Activated CD8-positive, alpha-beta T cell treated with anti-CD3 and anti-CD28 coated beads, Interleukin-2, amount 10 ng/mL, durations not matched to agents 7 days and 5 days (primary cell): ENCODE data around the gene MEIS2. TPM values are rescaled to one million over a fixed set of nuclear protein-coding genes. Genes with fewer than 3 reads are reported as not detected.

Experiments used
- ATAC-seq: fragments of 150-1000 bp; cut with Tn5 transposase; one replicate; pipeline ENCODE4 v1.10.0; 2021; ENCODE audit warnings: moderate library complexity
- CTCF ChIA-PET: fragments of 350-600 bp; sonication (Branson Sonifier 250); formaldehyde crosslinking; loops from one replicate; lab custom pipeline; 2021; ENCODE audit warnings: antibody characterized with exemption; lab: Charles Lee
- POLR2A ChIA-PET: fragments of 350-600 bp; sonication (Branson Sonifier 250); formaldehyde crosslinking; loops from one replicate; lab custom pipeline; 2021; ENCODE audit warnings: antibody characterized with exemption; lab: Charles Lee
- DNase-seq: peaks from one replicate; pipeline ENCODE4 v3.0.0-alpha.2; 2020
- H3K27ac Mint-ChIP-seq: one replicate; pipeline ENCODE4 v1.8.0; 2021; ENCODE audit warnings: mild to moderate bottlenecking, mixed read lengths
- H3K27me3 Mint-ChIP-seq: one replicate; pipeline ENCODE4 v1.8.0; 2021; ENCODE audit warnings: low read depth, mixed read lengths
- H3K36me3 Mint-ChIP-seq: one replicate; pipeline ENCODE4 v1.8.0; 2021; ENCODE audit warnings: low read depth, mixed read lengths
- H3K4me1 Mint-ChIP-seq: one replicate; pipeline ENCODE4 v1.8.0; 2021; ENCODE audit warnings: low read depth, mixed read lengths
- H3K4me3 Mint-ChIP-seq: one replicate; pipeline ENCODE4 v1.8.0; 2021; ENCODE audit warnings: mild to moderate bottlenecking, mixed read lengths
- H3K9me3 Mint-ChIP-seq: one replicate; pipeline ENCODE4 v1.8.0; 2022; ENCODE audit warnings: mixed read lengths; ENCODE audit not compliant: insufficient read depth
- total RNA-seq, 2 experiments: library from RNA; stranded (reverse); gene quantifications; one replicate each; pipeline ENCODE4 v1.2.3, GENCODE V29; 2021

Gene MEIS2
- total RNA-seq, 2 experiments from 2014 or later, result not detected

DNA sequence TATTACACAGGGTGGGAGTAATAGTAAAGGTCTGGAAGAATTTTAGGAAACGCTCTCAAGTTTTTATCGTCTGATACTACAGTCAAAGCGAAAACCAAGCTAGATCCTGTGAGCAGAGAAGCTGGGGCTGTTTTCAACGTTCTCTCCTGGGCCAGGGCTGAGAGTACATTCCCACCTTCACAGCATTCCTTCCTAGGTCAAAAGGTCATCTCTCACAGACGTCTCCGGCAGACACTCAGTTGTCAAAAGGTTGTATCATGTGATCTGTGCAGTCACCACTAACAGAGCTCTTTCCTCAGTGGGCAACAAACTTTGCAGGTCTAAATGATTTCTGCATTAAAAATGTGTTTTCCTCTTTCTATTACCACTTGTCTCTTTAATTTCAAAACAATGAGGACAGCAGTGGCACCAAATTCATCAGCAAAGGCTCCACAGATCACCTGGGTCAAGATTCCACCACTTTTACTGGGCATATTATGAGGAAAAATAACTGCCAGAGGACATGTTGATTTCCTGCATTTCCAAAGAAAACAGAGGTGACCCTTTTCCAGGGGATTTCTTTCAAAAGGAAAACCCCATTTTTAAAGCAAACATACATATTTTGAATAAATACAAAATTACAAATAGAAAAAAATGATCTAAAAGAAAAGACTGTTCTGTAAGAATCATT lies 41.9 kb downstream of the MEIS2 start:
- no peaks in the 10 kb centered on the region for H3K4me1 Mint-ChIP-seq
- H3K9me3 Mint-ChIP-seq, result no peaks in the 10 kb centered on the region
- H3K27ac Mint-ChIP-seq, result no peak overlapping the region
- H3K27me3 Mint-ChIP-seq, result no peaks in the 10 kb centered on the region
- no peaks in the 10 kb centered on the region for H3K36me3 Mint-ChIP-seq
- POLR2A ChIA-PET, result no interaction called here
- no peak overlapping the region for H3K4me3 Mint-ChIP-seq
- CTCF ChIA-PET, result no interaction called here
- DNase-seq, result no peak
- ATAC-seq, result no peak

DNA sequence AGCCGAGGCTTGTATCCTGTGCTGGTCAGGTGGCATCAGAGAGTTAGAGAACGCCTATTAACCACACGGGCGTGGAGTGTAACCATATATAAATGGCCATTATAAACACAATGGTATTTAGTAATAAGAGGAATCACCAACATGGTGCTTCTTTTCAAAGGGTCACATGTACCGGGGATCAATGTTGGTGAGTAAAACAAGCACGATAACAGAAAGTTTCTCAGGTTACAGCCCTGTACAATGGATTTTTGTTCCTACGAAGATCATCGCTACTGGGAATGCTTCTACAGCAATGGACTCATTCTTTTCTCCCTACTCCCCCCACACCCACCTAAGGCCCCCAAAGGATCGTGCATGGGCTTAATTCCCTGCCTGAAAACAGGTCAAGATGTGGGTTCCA lies 42.5 kb downstream of the MEIS2 start:
- Mint-ChIP-seq H3K27ac (no peak overlapping the region), H3K4me3 (no peak overlapping the region), H3K36me3 (no peaks in the 10 kb centered on the region), H3K9me3 (no peaks in the 10 kb centered on the region), H3K27me3 (no peaks in the 10 kb centered on the region), H3K4me1 (no peaks in the 10 kb centered on the region)
- ChIA-PET POLR2A (no interaction called here), CTCF (no interaction called here)
- ATAC-seq (no peak), DNase-seq (no peak)

DNA sequence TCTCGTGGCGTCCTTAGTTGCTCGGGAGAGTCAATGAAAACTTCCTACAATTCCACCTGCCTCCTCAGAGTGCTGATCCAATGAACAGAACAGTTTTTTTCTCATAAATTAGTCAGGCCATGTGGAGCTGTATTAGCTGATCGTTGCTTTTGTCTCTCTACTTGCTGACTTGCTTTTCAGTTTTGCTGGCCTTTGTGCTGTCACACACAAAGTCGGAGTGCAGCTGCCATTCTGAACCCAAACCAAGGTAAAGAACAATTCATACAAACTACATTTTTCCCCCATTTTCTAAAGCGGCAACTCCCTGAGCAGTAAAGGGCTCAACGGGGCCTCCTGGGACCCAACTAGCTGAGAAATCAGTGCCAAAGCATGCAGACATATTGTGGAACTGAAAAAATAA lies 43.1 kb downstream of the MEIS2 start:
- no peak for ATAC-seq
- CTCF ChIA-PET, result no interaction called here
- POLR2A ChIA-PET, result no interaction called here

DNA sequence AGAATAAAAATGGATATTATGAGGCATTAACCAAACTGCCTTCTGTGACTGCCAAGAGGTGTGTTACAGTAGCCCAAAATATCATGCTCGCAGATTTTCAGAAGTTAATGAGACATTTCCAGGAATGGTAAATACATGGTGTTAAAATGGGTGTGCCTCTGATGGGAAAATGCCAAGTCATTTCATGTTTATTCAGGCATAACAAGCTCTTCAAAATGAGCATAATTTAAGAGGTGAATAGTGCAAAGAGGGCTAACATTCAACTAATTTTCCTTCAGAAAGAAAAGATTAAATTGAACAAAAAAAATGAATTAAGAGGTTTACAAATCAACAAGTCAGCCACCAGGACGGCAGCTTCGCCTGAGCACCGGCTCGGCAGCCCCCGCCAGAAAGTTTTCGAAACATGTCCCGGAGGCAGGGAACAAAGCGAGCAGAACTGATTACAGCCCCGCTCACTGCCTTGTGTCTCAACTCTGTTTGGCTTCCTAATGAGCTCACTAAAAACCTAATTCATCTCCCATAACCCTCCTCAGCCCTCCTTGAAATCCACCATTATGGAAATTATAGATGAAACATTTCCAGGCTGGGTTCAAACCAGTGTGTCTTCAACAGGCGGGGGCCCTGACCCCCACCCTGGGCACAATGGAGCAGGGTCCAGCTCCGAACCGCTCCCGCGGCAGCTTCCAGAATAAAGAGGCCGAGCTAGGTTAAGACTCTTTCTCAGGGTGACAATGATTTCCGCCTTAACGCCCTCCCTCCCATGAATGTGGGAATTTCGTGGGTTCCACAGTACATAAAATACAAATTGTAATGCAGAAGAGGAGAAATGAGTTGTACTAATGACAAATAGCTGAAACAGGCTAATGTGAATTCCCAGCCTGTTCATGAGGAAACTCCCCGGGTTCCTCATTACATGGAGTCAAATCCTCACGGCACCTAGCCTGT lies 43.9 kb downstream of the MEIS2 start:
- DNase-seq (no peak), ATAC-seq (no peak)
- ChIA-PET POLR2A (no interaction called here), CTCF (no interaction called here)
- Mint-ChIP-seq H3K4me3 (no peak overlapping the region), H3K9me3 (no peaks in the 10 kb centered on the region), H3K4me1 (no peaks in the 10 kb centered on the region), H3K27me3 (no peaks in the 10 kb centered on the region), H3K27ac (no peak overlapping the region), H3K36me3 (no peaks in the 10 kb centered on the region)

More for the DNA sequence above, 43.1 kb downstream of the MEIS2 start:
- no peaks in the 10 kb centered on the region for H3K36me3 Mint-ChIP-seq
- H3K27ac Mint-ChIP-seq, result no peak overlapping the region
- no peak for DNase-seq
- no peaks in the 10 kb centered on the region for H3K9me3 Mint-ChIP-seq
- H3K27me3 Mint-ChIP-seq, result no peaks in the 10 kb centered on the region
- H3K4me3 Mint-ChIP-seq, result no peak overlapping the region
- no peaks in the 10 kb centered on the region for H3K4me1 Mint-ChIP-seq

DNA sequence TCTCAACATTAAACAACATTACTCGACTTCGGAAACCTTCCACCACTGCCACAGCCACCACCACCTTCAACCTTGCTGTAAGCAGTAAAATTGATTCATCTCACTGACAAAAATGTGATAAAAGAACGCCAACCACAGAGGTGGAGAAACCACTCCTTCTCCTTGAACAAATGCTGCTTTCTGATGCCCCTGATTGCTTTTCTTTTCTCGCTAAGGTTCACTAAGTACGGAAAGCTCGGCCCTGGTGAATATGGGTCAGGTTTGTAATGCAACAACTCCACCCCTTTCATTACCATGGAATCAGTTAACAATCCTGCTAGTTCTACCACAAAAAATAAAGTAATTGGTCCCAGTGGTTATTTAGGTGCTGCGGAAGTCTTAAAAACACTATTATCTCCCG lies 44.9 kb downstream of the MEIS2 start:
- Mint-ChIP-seq H3K27ac (no peak overlapping the region), H3K4me1 (no peaks in the 10 kb centered on the region), H3K27me3 (no peaks in the 10 kb centered on the region), H3K9me3 (no peaks in the 10 kb centered on the region), H3K36me3 (no peaks in the 10 kb centered on the region), H3K4me3 (no peak overlapping the region)
- ChIA-PET CTCF (no interaction called here), POLR2A (no interaction called here)
- ATAC-seq (no peak), DNase-seq (no peak)

DNA sequence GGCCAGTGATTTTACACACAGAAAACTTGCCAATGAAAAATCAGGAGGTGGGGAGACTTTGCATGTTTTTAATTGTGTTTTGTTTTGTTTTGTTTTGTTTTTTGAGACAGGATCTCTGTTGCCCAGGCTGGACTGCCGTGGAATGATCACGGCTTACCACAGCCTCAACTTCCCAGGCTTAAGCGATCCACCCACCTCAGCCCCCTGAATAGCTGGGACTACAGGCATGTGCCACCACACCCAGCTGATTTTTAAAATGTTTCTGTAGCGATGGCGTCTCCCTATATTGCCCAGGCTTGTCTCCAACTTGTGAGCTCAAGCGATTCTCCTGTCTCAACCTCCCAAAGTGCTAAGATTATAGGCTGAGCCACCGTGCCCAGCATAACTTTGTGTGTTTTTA lies 46.0 kb downstream of the MEIS2 start:
- ATAC-seq (no peak), DNase-seq (no peak)
- H3K27me3 Mint-ChIP-seq, result no peaks in the 10 kb centered on the region
- H3K9me3 Mint-ChIP-seq, result no peaks in the 10 kb centered on the region
- H3K27ac Mint-ChIP-seq, result no peak overlapping the region
- POLR2A ChIA-PET, result no interaction called here
- CTCF ChIA-PET, result no interaction called here
- no peaks in the 10 kb centered on the region for H3K36me3 Mint-ChIP-seq
- no peaks in the 10 kb centered on the region for H3K4me1 Mint-ChIP-seq
- H3K4me3 Mint-ChIP-seq, result no peak overlapping the region

DNA sequence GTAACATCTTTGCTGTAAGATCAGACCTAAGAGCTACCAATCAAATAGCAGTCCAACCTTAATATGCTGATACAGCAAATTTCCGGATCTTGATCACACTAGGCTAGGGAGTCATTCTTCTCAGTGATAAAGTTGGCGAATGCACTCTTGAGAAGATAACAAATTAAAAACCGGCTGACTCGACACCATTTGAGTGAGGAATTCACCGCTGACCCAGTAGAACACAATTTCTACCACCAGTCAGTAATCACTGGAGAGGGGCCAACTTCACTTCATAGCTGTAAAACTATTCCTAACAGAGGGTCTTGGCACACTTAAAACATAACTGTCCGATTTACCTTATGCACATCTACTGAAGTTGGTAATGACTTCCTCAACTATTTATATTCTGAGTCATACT lies 47.2 kb downstream of the MEIS2 start:
- Mint-ChIP-seq H3K4me1 (no peaks in the 10 kb centered on the region), H3K27ac (no peak overlapping the region), H3K27me3 (no peaks in the 10 kb centered on the region), H3K9me3 (no peaks in the 10 kb centered on the region), H3K36me3 (no peaks in the 10 kb centered on the region), H3K4me3 (no peak overlapping the region)
- no peak for ATAC-seq
- ChIA-PET POLR2A (no interaction called here), CTCF (no interaction called here)
- DNase-seq, result no peak

DNA sequence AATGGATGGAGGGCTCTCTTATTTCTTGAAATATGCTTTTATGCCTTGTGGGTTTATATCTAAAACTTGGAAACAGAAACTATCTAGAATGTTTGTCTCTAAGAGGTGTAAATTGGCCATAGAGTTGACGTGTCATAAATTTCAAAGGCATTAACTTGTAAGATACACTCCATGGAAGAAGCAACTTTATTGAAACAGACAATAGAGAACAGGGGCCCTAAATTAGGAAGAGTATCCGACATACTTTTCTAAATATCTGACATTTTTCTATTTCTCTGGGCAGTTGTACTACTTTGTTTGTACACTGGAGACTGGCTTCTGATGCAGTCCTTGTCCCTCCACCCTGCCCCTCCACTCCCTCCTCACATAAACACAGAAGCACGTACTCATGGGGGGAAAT lies 50.0 kb downstream of the MEIS2 start:
- Mint-ChIP-seq H3K4me1 (no peaks in the 10 kb centered on the region), H3K27me3 (no peaks in the 10 kb centered on the region), H3K4me3 (no peak overlapping the region), H3K36me3 (no peaks in the 10 kb centered on the region), H3K9me3 (no peaks in the 10 kb centered on the region), H3K27ac (no peak overlapping the region)
- CTCF ChIA-PET, result no interaction called here
- DNase-seq, result no peak
- POLR2A ChIA-PET, result no interaction called here
- ATAC-seq, result no peak

DNA sequence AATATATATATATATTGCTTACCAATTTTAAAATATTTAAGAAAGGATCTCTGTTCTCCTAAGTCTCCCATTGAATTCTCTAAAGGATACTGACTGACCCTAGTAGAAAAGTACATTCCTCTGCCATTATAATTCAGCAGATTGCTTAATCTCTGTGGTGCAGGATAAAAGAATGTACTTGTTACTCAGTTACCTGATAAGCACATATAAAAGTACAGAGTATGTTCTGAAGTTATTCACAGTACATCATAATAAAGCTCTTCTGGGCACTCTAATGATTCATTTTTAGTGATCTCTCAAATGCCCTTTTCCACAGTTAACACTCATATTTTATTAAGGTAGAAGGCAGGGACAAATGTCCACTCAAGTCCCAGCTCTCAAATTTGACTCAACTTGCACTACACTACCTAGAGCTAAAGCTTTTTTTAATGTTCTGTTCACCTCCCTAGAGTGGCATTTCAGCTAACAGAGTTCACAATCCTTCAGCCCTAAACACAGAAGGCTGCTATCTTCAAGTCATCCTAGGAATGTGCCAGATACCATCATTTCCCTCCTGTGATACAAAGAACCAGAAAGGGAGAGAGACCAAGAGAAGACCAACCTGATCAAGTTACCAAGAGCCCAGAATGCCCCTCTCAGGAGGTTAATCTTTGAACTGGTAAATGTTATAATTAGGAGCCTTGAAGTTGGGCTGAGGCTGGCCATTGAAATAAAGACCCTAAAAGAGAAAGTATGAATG lies 53.3 kb downstream of the MEIS2 start:
- no peak overlapping the region for H3K27ac Mint-ChIP-seq
- no peak for ATAC-seq
- CTCF ChIA-PET, result no interaction called here
- H3K4me3 Mint-ChIP-seq, result no peak overlapping the region
- no peaks in the 10 kb centered on the region for H3K36me3 Mint-ChIP-seq
- no peak for DNase-seq
- POLR2A ChIA-PET, result no interaction called here
- no peaks in the 10 kb centered on the region for H3K9me3 Mint-ChIP-seq
- no peaks in the 10 kb centered on the region for H3K4me1 Mint-ChIP-seq
- no peaks in the 10 kb centered on the region for H3K27me3 Mint-ChIP-seq

DNA sequence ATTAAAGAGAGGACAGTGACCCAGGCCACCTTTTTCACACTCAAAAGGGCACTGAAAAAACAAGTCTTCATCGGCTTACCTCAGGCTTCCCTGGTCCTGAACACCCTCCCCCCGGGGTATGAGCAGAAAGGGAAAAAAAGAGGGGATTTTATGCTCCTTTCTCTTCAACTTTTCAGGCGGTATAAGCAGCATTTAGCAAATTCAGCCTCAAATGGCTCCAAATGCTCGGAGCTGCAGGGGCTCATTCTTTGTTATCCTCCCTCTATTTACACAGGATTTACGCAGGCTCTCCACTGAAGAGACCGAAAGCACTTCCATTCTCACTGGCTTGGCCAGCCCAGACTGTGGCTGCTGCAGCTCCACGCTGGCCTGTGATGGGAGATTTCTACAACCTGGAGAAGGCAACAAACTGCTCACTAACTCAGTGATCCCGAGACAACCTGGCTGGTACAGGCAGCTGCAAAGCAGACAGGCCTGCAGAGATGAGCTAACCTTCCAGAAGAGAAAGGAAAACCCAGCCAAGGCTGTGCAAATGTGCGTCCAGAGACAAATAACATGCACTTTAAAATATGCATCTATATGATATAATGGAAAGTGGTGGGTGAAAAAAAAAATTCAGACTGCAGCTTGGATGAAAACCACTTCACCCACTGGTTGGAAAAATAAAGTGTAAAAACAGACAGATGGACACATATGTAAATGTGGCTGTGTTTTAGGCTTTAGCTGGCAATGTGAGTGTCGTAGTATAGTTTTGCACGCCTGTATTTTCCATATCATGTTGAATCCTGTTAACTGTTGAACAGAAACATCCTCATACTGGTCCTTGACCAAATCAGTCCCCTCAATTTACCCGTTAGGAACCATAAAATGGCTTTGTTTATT lies 54.2 kb downstream of the MEIS2 start:
- H3K27ac Mint-ChIP-seq, result no peak overlapping the region
- no peaks in the 10 kb centered on the region for H3K4me1 Mint-ChIP-seq
- no peak overlapping the region for H3K4me3 Mint-ChIP-seq
- no peak for DNase-seq
- H3K27me3 Mint-ChIP-seq, result no peaks in the 10 kb centered on the region
- CTCF ChIA-PET, result no interaction called here
- no peaks in the 10 kb centered on the region for H3K9me3 Mint-ChIP-seq
- POLR2A ChIA-PET, result no interaction called here
- H3K36me3 Mint-ChIP-seq, result no peaks in the 10 kb centered on the region
- ATAC-seq, result no peak

DNA sequence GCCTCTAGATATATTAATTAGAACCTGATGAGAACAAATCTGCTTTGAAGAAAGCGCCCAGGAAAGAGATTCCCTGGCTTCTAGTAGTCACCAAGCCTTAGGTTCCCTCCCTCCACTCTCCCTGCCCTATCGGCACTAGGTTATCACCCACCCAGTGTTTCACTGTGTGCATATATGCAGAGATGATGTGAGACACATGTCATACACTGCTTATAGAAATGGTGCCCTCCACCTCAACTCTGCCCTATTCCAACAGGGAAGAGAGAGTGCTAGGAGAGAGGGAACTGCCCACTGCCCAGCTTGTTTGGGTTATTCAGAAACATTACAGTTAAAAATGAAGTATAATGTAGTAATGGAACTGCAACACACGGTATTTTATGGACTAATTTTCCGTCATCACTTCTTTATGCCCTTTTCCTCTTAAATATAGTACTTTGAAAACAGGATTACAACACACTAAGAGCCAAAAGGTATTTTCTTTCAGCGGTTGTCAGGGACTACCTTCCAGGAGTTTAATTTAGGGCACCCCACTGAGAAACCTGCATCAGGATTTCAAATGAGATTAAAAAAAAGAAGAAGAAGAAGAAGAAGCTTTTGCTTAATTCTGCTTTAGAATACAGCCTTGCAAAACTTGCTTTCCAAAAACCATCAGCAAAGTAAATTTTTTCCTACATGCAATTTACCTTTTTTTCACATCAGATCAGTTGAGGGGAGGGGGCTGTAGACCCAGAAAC lies 55.3 kb downstream of the MEIS2 start:
- POLR2A ChIA-PET, result no interaction called here
- Mint-ChIP-seq H3K4me3 (no peak overlapping the region), H3K36me3 (no peaks in the 10 kb centered on the region), H3K4me1 (no peaks in the 10 kb centered on the region), H3K27ac (no peak overlapping the region), H3K27me3 (no peaks in the 10 kb centered on the region), H3K9me3 (no peaks in the 10 kb centered on the region)
- DNase-seq, result no peak
- ATAC-seq, result no peak
- CTCF ChIA-PET, result no interaction called here
